A549 (cell line): ENCODE measurements around the gene ADARB2. TPM values are rescaled to one million over a fixed set of nuclear protein-coding genes. Genes with fewer than 3 reads are reported as not detected.

Experiments
- ATAC-seq, 2 experiments: fragments of 200-7000 bp in 1 of 2; fragments of >200 bp in 1 of 2; cut with Nextera tagmentation in 1 of 2; cut with Tn5 transposase in 1 of 2; 3 replicates each; pipeline versions ENCODE4 v1.8.0 to v1.9.1; 2018 to 2020; ENCODE audit warnings: mild to moderate bottlenecking in 1 of 2, moderate library complexity in 1 of 2
- CTCF ChIA-PET: fragments of 300-600 bp; sonication (Branson Sonifier 250); formaldehyde crosslinking; extraction: SDS; loops from one replicate; lab custom pipeline; 2021; ENCODE audit warnings: antibody characterized with exemption, inconsistent platforms; lab: Yijun Ruan, JAX
- POLR2A ChIA-PET: fragments of 350-600 bp; formaldehyde crosslinking; extraction: SDS; loops from one replicate; lab custom pipeline; 2021; ENCODE audit warnings: antibody characterized with exemption, inconsistent platforms; lab: Yijun Ruan, JAX
- DNase-seq, 2 experiments: peaks; one replicate each; pipeline versions ENCODE4 v3.0.0 to v3.0.0-alpha.2; 2011 to 2016; ENCODE audit warnings: low read depth in 1 of 2, low spot score in 1 of 2
- FAIRE-seq: peaks from 2 replicates; lab custom pipeline; 2011; peaks lifted over from hg19 to GRCh38; lab: Jason Lieb, UNC
- H3K27ac ChIP-seq, 2 experiments: fragments of >200 bp; sonication (Bioruptor Twin); formaldehyde crosslinking; 3 replicates each; pipeline ENCODE4 v1.5.1; 2016 to 2017
- H3K4me1 ChIP-seq: fragments of >200 bp; sonication (Bioruptor Twin); formaldehyde crosslinking; 3 replicates; pipeline ENCODE4 v1.6.1; 2016
- H3K4me2 ChIP-seq: fragments of >200 bp; sonication (Bioruptor Twin); formaldehyde crosslinking; 3 replicates; pipeline ENCODE4 v1.6.1; 2016
- H3K4me3 ChIP-seq: fragments of >200 bp; sonication (Bioruptor Twin); formaldehyde crosslinking; 3 replicates; pipeline ENCODE4 v1.5.1; 2016
- H3K9me3 ChIP-seq: fragments of >200 bp; sonication (Bioruptor Twin); formaldehyde crosslinking; 3 replicates; pipeline ENCODE4 v1.6.1; 2016
- ATOH8 ChIP-seq: fragments of 250-450 bp; sonication (Bioruptor Pico); IDR thresholded peaks from 2 replicates; pipeline ENCODE4 v1.5.0; 2020; ENCODE audit warnings: low read depth, mild to moderate bottlenecking, moderate library complexity
- BHLHE40 ChIP-seq: IDR thresholded peaks from 2 replicates; pipeline ENCODE4 v1.6.1; 2012; ENCODE audit warnings: low read depth, low read length, inconsistent platforms
- CTCF ChIP-seq: fragments of >200 bp; sonication (Bioruptor Twin); formaldehyde crosslinking; IDR thresholded peaks from 3 replicates; pipeline ENCODE4 v1.5.1; 2016
- EHMT2 ChIP-seq: fragments of 200-600 bp; sonication (generic); IDR thresholded peaks from 2 replicates; pipeline ENCODE4 v1.6.1; 2016; ENCODE audit warnings: antibody characterized with exemption, low read depth, mild to moderate bottlenecking, moderate library complexity
- EP300 ChIP-seq, 2 experiments: fragments of >200 bp; sonication (Bioruptor Twin); formaldehyde crosslinking; IDR thresholded peaks; 2 replicates in 1 of 2; 3 replicates in 1 of 2; pipeline ENCODE4 v1.6.1; 2016 to 2017
- ESRRA ChIP-seq: fragments of 150-350 bp; IDR thresholded peaks from 2 replicates; pipeline ENCODE4 v1.6.1; 2014; ENCODE audit warnings: mild to moderate bottlenecking, low read length, borderline replicate concordance
- FOXS1 ChIP-seq: fragments of 250-450 bp; sonication (Bioruptor Pico); IDR thresholded peaks from 2 replicates; pipeline ENCODE4 v1.5.0; 2020; ENCODE audit warnings: mild to moderate bottlenecking, moderate library complexity
- HOXA7 ChIP-seq: fragments of 250-450 bp; sonication (Bioruptor Pico); IDR thresholded peaks from 2 replicates; pipeline ENCODE4 v1.5.0; 2020; ENCODE audit warnings: mild to moderate bottlenecking, moderate library complexity
- HOXB5 ChIP-seq: fragments of 250-450 bp; sonication (Bioruptor Pico); IDR thresholded peaks from 2 replicates; pipeline ENCODE4 v1.5.0; 2020; ENCODE audit warnings: mild to moderate bottlenecking, moderate library complexity
- JUN ChIP-seq, 2 experiments: fragments of >200 bp; sonication (Bioruptor Twin); formaldehyde crosslinking; IDR thresholded peaks; 2 replicates in 1 of 2; 3 replicates in 1 of 2; pipeline ENCODE4 v1.6.1; 2016 to 2017
- KDM5A ChIP-seq: fragments of 200-600 bp; sonication (generic); IDR thresholded peaks from 2 replicates; pipeline ENCODE4 v1.6.1; 2016; ENCODE audit warnings: antibody characterized with exemption, mild to moderate bottlenecking
- MAFK ChIP-seq: fragments of 450-650 bp; IDR thresholded peaks from 2 replicates; pipeline ENCODE4 v1.6.1; 2014; ENCODE audit not compliant: partially characterized antibody
- MAZ ChIP-seq: fragments of 150-350 bp; IDR thresholded peaks from 2 replicates; pipeline ENCODE4 v1.6.1; 2014; ENCODE audit warnings: antibody characterized with exemption, low read depth, low read length, borderline replicate concordance
- NR3C1 ChIP-seq: fragments of >200 bp; sonication (Bioruptor Twin); formaldehyde crosslinking; IDR thresholded peaks from 3 replicates; pipeline ENCODE4 v1.6.1; 2017
- PHF8 ChIP-seq: fragments of 200-600 bp; sonication (generic); IDR thresholded peaks from 2 replicates; pipeline ENCODE4 v1.6.1; 2016; ENCODE audit warnings: low read depth, mild to moderate bottlenecking, antibody characterized with exemption, moderate library complexity, borderline replicate concordance
- POLR2A ChIP-seq: IDR thresholded peaks from 2 replicates; pipeline ENCODE4 v1.6.1; 2012; ENCODE audit warnings: mild to moderate bottlenecking, low read length
- POLR2AphosphoS2 ChIP-seq: conservative IDR thresholded peaks from 2 replicates; pipeline ENCODE4 v1.6.1; 2012; ENCODE audit warnings: low read length, improper control_type of control experiment, inconsistent platforms
- RCOR1 ChIP-seq: fragments of 150-350 bp; IDR thresholded peaks from 2 replicates; pipeline ENCODE4 v1.6.1; 2014; ENCODE audit warnings: antibody characterized with exemption, low read length, low read depth
- RFX5 ChIP-seq: fragments of 450-650 bp; IDR thresholded peaks from 2 replicates; pipeline ENCODE4 v1.7.1; 2014; ENCODE audit warnings: antibody characterized with exemption, mild to moderate bottlenecking, moderate library complexity
- SMC3 ChIP-seq: fragments of >200 bp; sonication (Bioruptor Twin); formaldehyde crosslinking; IDR thresholded peaks from 3 replicates; pipeline ENCODE4 v1.6.1; 2018; ENCODE audit warnings: inconsistent platforms
- TFCP2L1 ChIP-seq: fragments of 250-450 bp; sonication (Bioruptor Pico); IDR thresholded peaks from 2 replicates; pipeline ENCODE4 v1.5.0; 2021; ENCODE audit warnings: mild to moderate bottlenecking
- USF2 ChIP-seq: fragments of 450-650 bp; IDR thresholded peaks from 2 replicates; pipeline ENCODE4 v1.6.1; 2014; ENCODE audit warnings: antibody characterized with exemption
- ZNF302 ChIP-seq: fragments of 250-450 bp; sonication (Bioruptor Pico); IDR thresholded peaks from 2 replicates; pipeline ENCODE4 v1.9.0; 2021; ENCODE audit warnings: inconsistent platforms, mild to moderate bottlenecking, moderate library complexity
- WGBS: methylation state at CpG from one replicate; pipeline ENCODE4 v1.1.6; 2017; ENCODE audit errors: missing lambda C conversion rate; 5-methylcytosine and 5-hydroxymethylcytosine counted together
- polyA plus RNA-seq, 4 experiments: library from polyadenylated mRNA; depleted of rRNA in 3 of 4; stranded (reverse); fragments of >200 nt; fragmentation: RNase III in 1 of 4; extraction: RNeasy Plus Mini Kit Qiagen cat#74134 plus additional on column Dnase treatment in 1 of 4; gene quantifications; 2 replicates in 3 of 4; 3 replicates in 1 of 4; pipeline ENCODE4 v1.2.3, GENCODE V29; 2011 to 2017
- TF ChIP-seq, protein P1 (sequence below): IDR thresholded peaks from 2 replicates; pipeline ENCODE4 v1.6.1; 2012

Gene ADARB2
- polyA plus RNA-seq, 2 of the 4 experiments (the other 2 are of a cell fraction), result not detected

DNA sequence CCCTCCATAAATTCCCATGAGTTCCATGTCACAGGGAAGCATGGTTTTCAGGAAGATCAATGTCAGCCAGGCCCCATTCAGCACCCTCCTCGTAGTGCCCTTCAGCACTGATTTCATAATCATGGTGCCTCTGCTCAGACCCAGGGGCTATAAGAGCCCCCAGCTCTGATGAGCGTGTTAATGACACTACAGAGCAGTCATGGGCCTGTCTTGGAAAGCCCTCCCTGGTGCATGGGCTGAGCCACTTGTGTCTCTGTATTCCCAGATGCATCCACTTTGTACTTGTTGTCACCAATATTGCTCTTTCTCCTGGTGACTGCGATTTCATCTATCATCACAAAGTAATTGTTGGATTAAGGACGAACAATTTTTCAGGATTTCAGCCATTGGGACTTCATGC lies 154.6 kb downstream of the ADARB2 start (continued):
- no peak for TF ChIP-seq ATOH8 (CRISPR knock-in tag)
- no peak for TF ChIP-seq ZNF302 (CRISPR knock-in tag)
- TF ChIP-seq SMC3, result no peak
- no peak for TF ChIP-seq KDM5A
- TF ChIP-seq, protein P1, sequence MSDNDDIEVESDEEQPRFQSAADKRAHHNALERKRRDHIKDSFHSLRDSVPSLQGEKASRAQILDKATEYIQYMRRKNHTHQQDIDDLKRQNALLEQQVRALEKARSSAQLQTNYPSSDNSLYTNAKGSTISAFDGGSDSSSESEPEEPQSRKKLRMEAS, result no peak
- no peak for TF ChIP-seq TFCP2L1 (CRISPR knock-in tag)

DNA sequence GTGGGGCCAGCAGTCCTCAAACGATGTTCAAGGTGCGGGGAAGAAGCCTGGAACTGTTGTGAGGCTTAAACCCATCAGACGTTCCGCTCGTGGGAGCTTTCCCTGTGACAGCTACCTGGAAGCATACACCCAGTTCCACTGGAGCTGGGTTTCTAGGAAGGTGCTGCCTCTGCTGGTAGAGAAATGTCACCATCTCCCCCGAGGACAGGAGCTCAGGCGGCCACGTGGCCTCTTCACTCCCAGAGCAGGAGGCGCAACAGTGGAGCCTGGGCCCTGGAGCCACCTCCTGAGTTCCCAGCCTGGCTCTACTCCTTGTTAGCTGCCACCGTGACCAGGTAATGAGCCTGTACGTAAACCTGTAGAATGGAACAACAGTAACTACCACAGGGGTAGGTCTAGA lies 156.1 kb downstream of the ADARB2 start:
- no peak for ATAC-seq
- H3K27ac ChIP-seq, result no peak overlapping the region
- no peaks in the 10 kb centered on the region for H3K9me3 ChIP-seq
- CTCF ChIA-PET, result interaction anchor here (0.6 to 1.0 kb wide), 2 partner anchors 20 to 42 kb away, joined by 3 read pairs; no protein-coding TSS in a partner anchor
- POLR2A ChIA-PET, result no interaction called here
- 23% methylated on average over 9 of the region's 11 CpGs for WGBS
- H3K4me1 ChIP-seq, result no peaks in the 10 kb centered on the region
- TF ChIP-seq JUN (IDR thresholded peaks at IDR 0.05), result no peak
- no peak for TF ChIP-seq NR3C1
- TF ChIP-seq POLR2AphosphoS2, result no peak
- no peak for TF ChIP-seq FOXS1 (CRISPR knock-in tag)
- TF ChIP-seq PHF8, result no peak
- no peak for TF ChIP-seq MAZ
- TF ChIP-seq POLR2A, result no peak
- TF ChIP-seq EHMT2, result no peak
- no peak for TF ChIP-seq CTCF
- no peak for TF ChIP-seq USF2
- no peak for TF ChIP-seq MAFK
- TF ChIP-seq HOXA7 (CRISPR knock-in tag), result no peak
- TF ChIP-seq RFX5, result no peak
- TF ChIP-seq SMC3, result no peak
- TF ChIP-seq KDM5A, result no peak
- no peak for TF ChIP-seq ATOH8 (CRISPR knock-in tag)
- TF ChIP-seq EP300 (IDR thresholded peaks at IDR 0.05), result no peak
- no peak for TF ChIP-seq TFCP2L1 (CRISPR knock-in tag)
- no peak overlapping the region for H3K4me2 ChIP-seq
- FAIRE-seq, result no peak
- no peak overlapping the region for H3K4me3 ChIP-seq
- no peak for DNase-seq

DNA sequence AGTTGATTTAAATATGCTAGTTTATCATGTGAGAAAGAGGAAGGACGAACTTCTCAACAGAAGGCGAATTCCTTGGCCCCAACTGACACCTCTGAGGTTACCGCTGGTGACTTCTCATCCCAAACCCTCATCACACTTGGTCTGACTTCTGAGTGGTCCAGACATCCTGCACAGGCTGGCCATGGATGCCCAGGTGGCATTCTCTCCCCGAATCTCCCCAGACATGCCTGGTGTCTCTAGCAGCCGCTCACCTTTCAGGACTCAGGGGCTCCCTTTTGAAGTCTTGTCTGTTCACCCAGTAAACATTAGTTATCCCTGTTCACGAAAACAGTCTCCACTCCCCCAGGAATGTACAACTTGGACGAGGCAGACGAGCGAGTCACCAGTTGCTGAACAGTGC lies 157.7 kb downstream of the ADARB2 start:
- Histone ChIP-seq H3K9me3 (no peaks in the 10 kb centered on the region), H3K4me3 (no peak overlapping the region), H3K4me2 (no peak overlapping the region), H3K4me1 (no peaks in the 10 kb centered on the region), H3K27ac (no peak overlapping the region)
- FAIRE-seq, result no peak
- TF ChIP-seq BHLHE40, result no peak
- TF ChIP-seq HOXB5, result no peak
- TF ChIP-seq POLR2AphosphoS2, result no peak
- TF ChIP-seq RCOR1, result no peak
- TF ChIP-seq ESRRA, result no peak
- ChIA-PET CTCF (no interaction called here), POLR2A (no interaction called here)
- no peak for DNase-seq
- 12% methylated on average over 9 of the region's 9 CpGs for WGBS
- ATAC-seq, result no peak
